KBM-7 (cell line): Measurements from ENCODE around the gene ZNF649.

Experiments used
- DNase-seq: peaks from one replicate; pipeline ENCODE4 v3.0.0-alpha.2; 2015
- in situ Hi-C: fragments of 300-500 bp; cut with MboI; formaldehyde crosslinking; loops from 2 replicates; pipeline ENCODE4 v1.14.3; 2020; ENCODE audit warnings: low sequenced_read_pairs, low pct_unique_long_range_greater_than_20kb, mixed read lengths

The ZNF649 gene

GRCh38 chr19:51891193-51891747 lies 13.5 kb downstream of the ZNF649 start:
- in situ Hi-C loops = no loop called here
- peak; percentile 27 for DNase-seq

- in situ Hi-C loops = no loop called here
- DNase-seq = no peak
Observed at GRCh38 chr19:51889934-51890333, 14.9 kb downstream of the ZNF649 start.

DNA sequence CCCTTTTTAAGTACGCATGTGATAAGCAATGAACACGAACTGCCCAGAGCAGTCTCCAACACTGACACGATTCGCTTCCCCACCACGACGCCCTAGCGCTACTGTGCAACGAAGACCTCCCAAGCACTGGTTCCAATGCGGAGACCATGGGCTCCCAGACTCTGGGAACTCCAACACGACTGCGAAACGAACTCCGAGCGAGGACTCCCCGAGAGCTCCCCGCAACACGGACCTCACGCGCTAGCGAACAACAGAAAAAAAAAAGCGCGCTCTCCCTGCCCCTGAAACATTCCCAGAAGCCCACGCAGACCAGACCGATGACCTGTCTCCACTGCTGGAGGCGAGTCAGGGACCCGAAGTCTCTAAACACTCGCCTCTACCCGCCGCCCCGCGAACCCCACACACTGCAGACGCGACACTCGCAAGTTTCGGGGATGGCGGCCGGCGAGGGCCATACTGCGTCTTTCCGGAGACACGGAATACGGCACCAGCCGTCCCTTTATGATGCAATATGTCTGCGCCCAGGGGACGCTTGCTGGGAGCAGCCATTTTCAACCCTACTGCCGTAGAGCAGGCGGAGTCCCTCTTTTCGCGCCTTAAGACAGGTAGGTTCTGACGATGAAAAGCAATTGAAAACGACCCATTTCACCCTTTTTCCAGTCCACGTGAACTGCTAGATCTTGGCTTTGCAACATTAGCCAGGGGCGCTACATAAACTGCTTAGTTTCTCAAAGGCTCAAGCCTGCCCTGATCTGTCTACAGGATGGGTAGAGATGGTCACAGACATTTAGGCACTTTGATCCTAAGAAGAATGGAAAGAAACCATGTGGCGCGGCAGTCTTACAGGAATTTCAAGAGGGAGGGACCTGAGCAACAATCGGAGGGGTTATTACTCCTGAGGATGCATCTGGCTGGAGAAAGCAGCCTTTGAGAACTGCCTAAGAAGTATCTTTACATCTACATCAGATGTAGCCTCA lies 17.0 kb downstream of the ZNF649 start, which contains the start of gene ZNF577:
Gene ZNF577, minus strand, starts transcription at position 430 of the 977 bp plus-strand sequence. CDS start 7,569 bp downstream, outside the sequence.
- no peak for DNase-seq
- in situ Hi-C loops = no loop called here

DNA sequence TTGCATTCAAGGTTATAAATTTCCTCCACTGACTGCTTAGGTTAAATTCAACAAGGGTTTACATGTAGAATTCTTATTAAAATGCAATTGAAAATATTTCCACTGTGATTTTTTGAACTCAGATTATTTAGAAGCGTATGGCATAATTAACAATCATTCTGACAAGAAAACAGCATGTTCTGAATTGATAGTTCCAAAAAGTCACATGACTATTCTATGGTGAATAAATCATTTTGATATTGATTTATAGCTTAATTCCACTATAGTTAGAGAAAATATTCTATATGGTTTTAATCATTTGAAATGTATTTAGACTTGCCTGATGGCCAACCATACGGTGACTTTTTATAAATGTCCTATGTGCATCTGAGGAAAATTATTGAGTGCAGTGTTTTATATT lies 20.1 kb downstream of the ZNF649 start:
- in situ Hi-C loops = no loop called here
- DNase-seq = no peak

DNA sequence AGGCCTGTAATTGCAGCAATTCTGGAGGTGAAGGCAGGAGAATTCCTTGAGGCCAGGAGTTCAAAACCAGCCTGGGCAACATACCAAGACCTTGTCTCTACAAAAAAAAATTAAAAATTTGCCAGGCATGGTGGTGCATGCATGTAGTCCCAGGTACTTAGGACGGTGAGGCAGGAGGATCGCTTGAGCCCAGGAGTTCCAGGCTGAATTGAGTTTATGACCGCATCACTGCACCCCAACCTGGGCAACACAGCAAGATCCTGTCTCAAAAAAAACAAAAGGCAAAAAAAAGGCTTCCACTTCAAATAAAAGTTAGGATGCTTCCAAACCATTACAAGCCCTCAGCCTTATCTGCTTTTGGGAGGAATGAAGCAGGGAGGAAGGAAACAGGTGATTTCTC lies 22.3 kb downstream of the ZNF649 start:
- in situ Hi-C loops = no loop called here
- DNase-seq = no peak

GRCh38 chr19:51873097-51873496 lies 31.7 kb downstream of the ZNF649 start:
- in situ Hi-C loops = no loop called here
- no peak for DNase-seq

GRCh38 chr19:51861870-51862622 lies 42.8 kb downstream of the ZNF649 start:
- DNase-seq = no peak
- in situ Hi-C loops = no loop called here
